Measurements from ENCODE around the gene TUBB3. TPM values are rescaled to one million over a fixed set of nuclear protein-coding genes. Genes with fewer than 3 reads are reported as not detected.
"Not testable (repeated sequence)": the region's sequence is repeated elsewhere in the genome, so short reads cannot be mapped to it uniquely, and the experiment has no call there.

The TUBB3 gene
- polyA plus RNA-seq, 3 donors, result 8.0 to 16.8 (median 13.9) TPM

GRCh38 chr16:89915303-89916232 is 7.6 kb upstream of the TUBB3 start:
- no peak for DNase-seq

DNA sequence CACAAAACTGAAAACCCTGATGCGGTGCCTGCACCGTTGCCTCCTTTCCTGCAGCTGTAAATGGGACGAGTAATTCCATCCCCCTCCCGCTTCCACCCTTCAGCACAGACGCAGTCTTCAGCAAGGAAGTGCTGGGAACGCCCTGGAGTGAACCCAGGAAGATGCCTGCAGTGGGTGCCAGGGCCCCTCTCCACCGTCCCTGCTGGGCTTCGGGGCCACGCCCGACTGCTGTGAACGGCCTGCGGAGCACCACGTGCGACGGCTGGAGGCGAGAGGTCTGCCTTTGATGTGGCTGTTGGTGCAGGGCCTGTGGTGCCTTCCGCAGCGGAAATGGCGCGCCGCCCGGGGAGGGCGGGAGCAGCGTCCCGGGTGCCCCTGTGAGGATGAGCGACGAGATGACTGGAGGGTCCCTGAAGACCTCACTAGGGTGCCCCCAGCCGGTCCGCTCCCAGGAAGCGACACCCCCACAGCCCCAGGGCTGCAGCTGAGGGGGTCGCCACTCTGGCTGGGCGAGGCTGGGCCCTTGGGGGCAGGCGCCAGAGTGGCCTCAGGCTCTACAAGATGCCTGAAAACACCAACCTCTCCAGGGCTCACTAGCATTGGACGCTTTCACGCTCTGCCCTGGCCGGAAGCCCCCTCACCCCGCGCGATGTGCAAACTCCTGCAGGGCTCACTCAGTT is 5.2 kb upstream of the TUBB3 start:
- DNase-seq, result peak; percentile 42

DNA sequence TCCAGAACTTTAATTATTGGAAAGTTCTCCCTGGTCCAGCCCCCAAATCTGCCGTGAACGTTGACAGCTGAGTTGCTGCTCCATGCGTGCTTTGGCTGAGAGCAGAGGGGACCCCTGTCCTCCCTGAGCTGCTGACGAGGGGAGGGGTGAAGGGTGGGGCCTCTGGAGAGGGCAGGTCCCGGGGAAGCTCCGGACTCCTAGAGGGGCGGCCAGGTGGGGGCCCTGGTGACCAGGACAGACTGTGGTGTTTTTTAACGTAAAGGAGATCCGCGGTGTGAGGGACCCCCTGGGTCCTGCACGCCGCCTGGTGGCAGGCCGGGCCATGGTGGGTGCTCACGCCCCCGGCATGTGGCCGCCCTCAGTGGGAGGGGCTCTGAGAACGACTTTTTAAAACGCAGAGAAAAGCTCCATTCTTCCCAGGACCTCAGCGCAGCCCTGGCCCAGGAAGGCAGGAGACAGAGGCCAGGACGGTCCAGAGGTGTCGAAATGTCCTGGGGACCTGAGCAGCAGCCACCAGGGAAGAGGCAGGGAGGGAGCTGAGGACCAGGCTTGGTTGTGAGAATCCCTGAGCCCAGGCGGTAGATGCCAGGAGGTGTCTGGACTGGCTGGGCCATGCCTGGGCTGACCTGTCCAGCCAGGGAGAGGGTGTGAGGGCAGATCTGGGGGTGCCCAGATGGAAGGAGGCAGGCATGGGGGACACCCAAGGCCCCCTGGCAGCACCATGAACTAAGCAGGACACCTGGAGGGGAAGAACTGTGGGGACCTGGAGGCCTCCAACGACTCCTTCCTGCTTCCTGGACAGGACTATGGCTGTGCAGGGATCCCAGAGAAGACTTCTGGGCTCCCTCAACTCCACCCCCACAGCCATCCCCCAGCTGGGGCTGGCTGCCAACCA is 4.4 kb upstream of the TUBB3 start, which contains the start of gene MC1R:
Gene MC1R, plus strand, starts transcription at position 410 of the 895 bp plus-strand sequence. Its CDS starts 397 bp downstream, at position 807.
- DNase-seq, result peak; percentile 40

- DNase-seq, result no peak
Measured at GRCh38 chr16:89919535-89920406, 3.4 kb upstream of the TUBB3 start.

- no peak for DNase-seq
Measured at GRCh38 chr16:89920723-89921122, 2.4 kb upstream of the TUBB3 start.

GRCh38 chr16:89921131-89921701 is 1.9 kb upstream of the TUBB3 start:
- no peak for DNase-seq

GRCh38 chr16:89921702-89922476 is 1.3 kb upstream of the TUBB3 start:
- DNase-seq, result peak; percentile 60

- DNase-seq, result peak; percentile 65
Measured at GRCh38 chr16:89922477-89922883, 662 bp upstream of the TUBB3 start.

- peak; percentile 12 for DNase-seq
Measured at GRCh38 chr16:89923640-89924296, 626 bp downstream of the TUBB3 start.

- peak; percentile 64 for DNase-seq
Measured at GRCh38 chr16:89924297-89924924, 1.3 kb downstream of the TUBB3 start.

GRCh38 chr16:89924925-89925307 is 1.8 kb downstream of the TUBB3 start:
- no peak for DNase-seq

DNA sequence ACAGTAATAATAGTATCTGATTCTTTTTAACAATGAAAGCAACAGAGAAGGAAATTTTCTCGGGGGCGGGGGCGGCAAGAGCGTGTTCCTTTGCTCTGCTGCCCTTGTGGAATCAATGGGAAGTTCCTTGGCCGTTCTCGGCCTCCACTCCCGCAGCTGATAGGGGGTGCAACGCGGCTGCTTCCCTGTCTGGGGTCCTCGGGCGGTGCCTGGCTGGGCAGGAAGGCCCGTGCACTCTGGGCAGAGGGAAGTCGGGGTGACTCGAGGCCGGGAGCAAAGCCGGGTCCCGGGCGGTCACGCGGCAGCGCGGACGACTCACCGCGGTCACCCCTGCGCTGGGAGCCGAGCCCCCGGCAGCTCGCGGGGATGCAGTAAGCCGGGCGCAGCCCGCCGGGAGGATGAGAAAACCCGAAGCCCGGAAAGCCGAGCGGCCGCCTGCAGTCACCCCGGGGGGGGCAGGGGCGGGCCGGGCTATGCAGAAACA is 2.5 kb downstream of the TUBB3 start:
- DNase-seq, result peak; percentile 8

DNA sequence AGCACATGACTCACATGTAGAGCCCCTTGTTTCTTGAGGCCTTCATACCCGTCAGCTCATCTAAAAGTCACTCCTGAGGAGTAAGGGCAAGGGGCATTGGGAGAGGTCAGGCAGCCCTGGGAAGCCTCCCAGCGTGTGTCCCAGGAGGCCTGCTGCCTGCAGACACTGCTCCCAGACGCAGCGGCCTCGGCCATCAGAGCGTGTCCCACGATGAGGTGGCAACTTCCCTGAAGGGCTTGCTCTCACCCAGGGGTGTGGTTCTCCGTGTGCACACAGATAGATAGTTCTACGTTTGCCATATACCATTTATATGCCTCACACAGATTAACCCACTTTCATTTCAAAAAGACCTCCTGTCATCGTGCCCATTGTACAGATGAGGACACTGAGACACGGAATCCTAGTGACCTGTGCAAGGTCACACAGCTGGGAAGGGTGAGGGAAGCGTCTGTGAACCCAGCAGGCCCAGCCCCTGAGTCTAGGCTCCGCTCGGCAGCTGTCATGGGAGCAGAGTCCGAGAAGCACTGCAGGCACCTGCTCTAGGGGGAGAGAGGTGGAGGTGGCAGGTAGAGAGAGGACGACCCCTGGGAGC is 8.3 kb downstream of the TUBB3 start:
- no peak for DNase-seq

DNA sequence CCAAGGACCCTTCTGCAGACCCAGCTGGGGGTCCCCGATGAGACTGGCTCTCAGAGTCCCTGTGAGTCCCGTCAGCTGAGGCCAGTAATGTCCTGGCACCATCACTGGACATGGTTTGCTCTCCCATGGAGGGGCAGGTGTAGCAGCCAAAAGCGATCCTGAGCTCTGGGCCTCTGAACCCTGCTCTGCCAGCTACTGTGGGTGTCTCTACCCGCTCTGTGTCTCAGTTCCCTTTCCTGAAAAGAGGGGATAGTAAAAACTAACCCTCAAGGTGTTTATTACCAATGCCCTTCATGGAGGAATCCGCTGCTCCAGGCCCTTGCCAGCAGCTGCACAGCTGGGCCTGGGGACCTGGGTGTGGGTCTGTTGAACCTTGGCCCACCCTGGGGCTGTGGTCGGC is 8.8 kb downstream of the TUBB3 start:
- DNase-seq, result no peak

DNA sequence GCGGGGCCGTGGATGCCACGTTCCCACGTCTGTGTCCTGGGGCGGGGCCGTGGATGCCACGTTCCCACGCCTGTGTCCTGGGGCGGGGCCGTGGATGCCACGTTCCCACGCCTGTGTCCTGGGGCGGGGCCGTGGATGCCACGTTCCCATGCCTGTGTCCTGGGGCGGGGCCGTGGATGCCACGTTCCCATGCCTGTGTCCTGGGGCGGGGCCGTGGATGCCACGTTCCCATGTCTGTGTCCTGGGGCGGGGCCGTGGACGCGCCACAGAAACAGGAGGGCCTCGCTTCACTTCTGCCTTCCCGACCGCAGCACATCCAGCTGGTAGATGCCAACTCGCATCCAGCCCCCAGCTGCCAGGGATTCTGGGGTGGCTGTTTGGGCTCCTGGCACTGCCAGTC is 10.9 kb downstream of the TUBB3 start:
- DNase-seq, result not testable (repeated sequence)

DNA sequence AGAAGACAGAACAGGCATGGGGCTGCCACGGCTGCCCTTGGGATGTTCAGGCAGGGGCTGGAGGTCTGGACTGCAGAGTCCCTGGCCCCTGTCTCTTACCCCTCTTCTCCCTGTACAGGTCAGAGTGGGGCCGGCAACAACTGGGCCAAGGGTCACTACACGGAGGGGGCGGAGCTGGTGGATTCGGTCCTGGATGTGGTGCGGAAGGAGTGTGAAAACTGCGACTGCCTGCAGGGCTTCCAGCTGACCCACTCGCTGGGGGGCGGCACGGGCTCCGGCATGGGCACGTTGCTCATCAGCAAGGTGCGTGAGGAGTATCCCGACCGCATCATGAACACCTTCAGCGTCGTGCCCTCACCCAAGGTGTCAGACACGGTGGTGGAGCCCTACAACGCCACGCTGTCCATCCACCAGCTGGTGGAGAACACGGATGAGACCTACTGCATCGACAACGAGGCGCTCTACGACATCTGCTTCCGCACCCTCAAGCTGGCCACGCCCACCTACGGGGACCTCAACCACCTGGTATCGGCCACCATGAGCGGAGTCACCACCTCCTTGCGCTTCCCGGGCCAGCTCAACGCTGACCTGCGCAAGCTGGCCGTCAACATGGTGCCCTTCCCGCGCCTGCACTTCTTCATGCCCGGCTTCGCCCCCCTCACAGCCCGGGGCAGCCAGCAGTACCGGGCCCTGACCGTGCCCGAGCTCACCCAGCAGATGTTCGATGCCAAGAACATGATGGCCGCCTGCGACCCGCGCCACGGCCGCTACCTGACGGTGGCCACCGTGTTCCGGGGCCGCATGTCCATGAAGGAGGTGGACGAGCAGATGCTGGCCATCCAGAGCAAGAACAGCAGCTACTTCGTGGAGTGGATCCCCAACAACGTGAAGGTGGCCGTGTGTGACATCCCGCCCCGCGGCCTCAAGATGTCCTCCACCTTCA is 11.7 kb downstream of the TUBB3 start:
- no peak for DNase-seq

DNA sequence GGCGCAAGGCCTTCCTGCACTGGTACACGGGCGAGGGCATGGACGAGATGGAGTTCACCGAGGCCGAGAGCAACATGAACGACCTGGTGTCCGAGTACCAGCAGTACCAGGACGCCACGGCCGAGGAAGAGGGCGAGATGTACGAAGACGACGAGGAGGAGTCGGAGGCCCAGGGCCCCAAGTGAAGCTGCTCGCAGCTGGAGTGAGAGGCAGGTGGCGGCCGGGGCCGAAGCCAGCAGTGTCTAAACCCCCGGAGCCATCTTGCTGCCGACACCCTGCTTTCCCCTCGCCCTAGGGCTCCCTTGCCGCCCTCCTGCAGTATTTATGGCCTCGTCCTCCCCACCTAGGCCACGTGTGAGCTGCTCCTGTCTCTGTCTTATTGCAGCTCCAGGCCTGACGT is 12.5 kb downstream of the TUBB3 start:
- not testable (repeated sequence) for DNase-seq
